Body of pancreas (tissue), 4 donors: Measurements from ENCODE around the gene SEMA3E.

ENCODE experiments used
- POLR2A ChIP-seq, 3 donors: fragments of 450-650 bp; IDR thresholded peaks; one replicate each; pipeline ENCODE4 v1.6.1; 2016; ENCODE audit warnings: antibody characterized with exemption in 3 of 3, mild to moderate bottlenecking in 2 of 3
- TF ChIP-seq, protein P1 (sequence below), 7 experiments: fragments of 450-650 bp in 4 of 7; fragments of 200-600 bp in 3 of 7; sonication (generic) in 3 of 7; IDR thresholded peaks; one replicate each; pipeline ENCODE4 v1.5.1; 2016 to 2019; ENCODE audit warnings: antibody characterized with exemption in 7 of 7

- TF ChIP-seq, protein P1, sequence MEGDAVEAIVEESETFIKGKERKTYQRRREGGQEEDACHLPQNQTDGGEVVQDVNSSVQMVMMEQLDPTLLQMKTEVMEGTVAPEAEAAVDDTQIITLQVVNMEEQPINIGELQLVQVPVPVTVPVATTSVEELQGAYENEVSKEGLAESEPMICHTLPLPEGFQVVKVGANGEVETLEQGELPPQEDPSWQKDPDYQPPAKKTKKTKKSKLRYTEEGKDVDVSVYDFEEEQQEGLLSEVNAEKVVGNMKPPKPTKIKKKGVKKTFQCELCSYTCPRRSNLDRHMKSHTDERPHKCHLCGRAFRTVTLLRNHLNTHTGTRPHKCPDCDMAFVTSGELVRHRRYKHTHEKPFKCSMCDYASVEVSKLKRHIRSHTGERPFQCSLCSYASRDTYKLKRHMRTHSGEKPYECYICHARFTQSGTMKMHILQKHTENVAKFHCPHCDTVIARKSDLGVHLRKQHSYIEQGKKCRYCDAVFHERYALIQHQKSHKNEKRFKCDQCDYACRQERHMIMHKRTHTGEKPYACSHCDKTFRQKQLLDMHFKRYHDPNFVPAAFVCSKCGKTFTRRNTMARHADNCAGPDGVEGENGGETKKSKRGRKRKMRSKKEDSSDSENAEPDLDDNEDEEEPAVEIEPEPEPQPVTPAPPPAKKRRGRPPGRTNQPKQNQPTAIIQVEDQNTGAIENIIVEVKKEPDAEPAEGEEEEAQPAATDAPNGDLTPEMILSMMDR (IDR thresholded peaks at IDR 0.05) = no peak
- TF ChIP-seq POLR2A (IDR thresholded peaks at IDR 0.05) = no peak
Measured at GRCh38 chr7:83451501-83452045, 197.4 kb downstream of the SEMA3E start.
